ENCODE results near the gene FAM221B.

DNA sequence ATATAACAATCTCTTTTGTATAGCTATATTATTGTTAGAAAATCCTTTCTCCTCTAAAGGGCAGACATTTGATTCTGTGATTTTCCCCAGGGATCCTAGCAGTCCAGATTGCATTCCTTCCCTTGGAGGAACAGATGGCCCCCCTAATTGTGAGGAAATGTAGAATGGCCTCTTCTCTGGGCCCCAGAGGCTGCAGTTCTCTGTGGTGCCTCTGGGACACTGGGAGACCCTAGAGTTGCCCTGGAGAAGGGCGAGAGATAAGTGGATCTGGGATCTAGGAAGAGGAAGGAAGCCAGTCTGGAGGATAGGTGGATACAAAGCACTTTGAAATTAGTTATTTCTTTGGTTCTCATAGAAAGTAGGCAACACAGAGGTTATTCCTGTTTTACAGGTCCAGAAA, 11.8 kb downstream of the FAM221B start:
- no peak for TF ChIP-seq CTCF (IDR thresholded peaks at IDR 0.05; ENCODE audit: low read depth, low read length)
- no peak for TF ChIP-seq EZH2phosphoT487 (IDR thresholded peaks at IDR 0.05; ENCODE audit: low read depth)
